WTC11 (cell line): ENCODE results near the gene GEMIN5. TPM values are rescaled to one million over a fixed set of nuclear protein-coding genes. Genes with fewer than 3 reads are reported as not detected.

Experiments
- ATAC-seq: fragments of 200-7000 bp; cut with Tn5 transposase; 2 replicates; pipeline ENCODE4 v1.10.0; 2021; ENCODE audit warnings: mild to moderate bottlenecking, moderate library complexity
- Bru-seq: library from RNA; stranded (reverse); fragments of 400-500 nt; gene quantifications from one replicate; lab custom pipeline; 2021; lab: Mats Ljungman, UMichigan
- CTCF ChIA-PET: fragments of 300-600 bp; sonication (Branson Sonifier 250); formaldehyde crosslinking; loops from one replicate; lab custom pipeline; 2021; ENCODE audit warnings: antibody characterized with exemption; lab: Charles Lee
- POLR2A ChIA-PET: fragments of 350-600 bp; sonication (Branson Sonifier 250); formaldehyde crosslinking; loops from one replicate; lab custom pipeline; 2021; ENCODE audit warnings: antibody characterized with exemption; lab: Charles Lee
- DNase-seq: peaks from one replicate; pipeline ENCODE4 v3.0.0; 2021; ENCODE audit warnings: low spot score
- H3K27ac Mint-ChIP-seq: 2 replicates; pipeline ENCODE4 v1.8.0; 2021; ENCODE audit warnings: mixed read lengths
- H3K27me3 Mint-ChIP-seq: 2 replicates; pipeline ENCODE4 v1.8.0; 2021; ENCODE audit warnings: low read depth, mild to moderate bottlenecking, moderate library complexity, mixed read lengths
- H3K36me3 Mint-ChIP-seq: 2 replicates; pipeline ENCODE4 v1.8.0; 2021; ENCODE audit warnings: mixed read lengths
- H3K4me1 Mint-ChIP-seq: 2 replicates; pipeline ENCODE4 v1.8.0; 2022; ENCODE audit warnings: mixed read lengths
- H3K4me3 Mint-ChIP-seq: 2 replicates; pipeline ENCODE4 v1.8.0; 2021; ENCODE audit warnings: mild to moderate bottlenecking, moderate library complexity, mixed read lengths
- H3K9me3 Mint-ChIP-seq: 2 replicates; pipeline ENCODE4 v1.8.0; 2021; ENCODE audit warnings: mixed read lengths
- CREB1 ChIP-seq: sonication (generic); formaldehyde crosslinking; IDR thresholded peaks from 2 replicates; pipeline ENCODE4 v1.8.0; 2023; ENCODE audit warnings: mild to moderate bottlenecking, missing genetic modification reagents
- CREM ChIP-seq: sonication (generic); formaldehyde crosslinking; IDR thresholded peaks from 2 replicates; pipeline ENCODE4 v1.8.1; 2022; ENCODE audit warnings: mild to moderate bottlenecking, missing genetic modification reagents, moderate library complexity
- ETV6 ChIP-seq: sonication (generic); formaldehyde crosslinking; IDR thresholded peaks from 2 replicates; pipeline ENCODE4 v1.8.1; 2022; ENCODE audit warnings: mild to moderate bottlenecking, missing genetic modification reagents
- FOXJ3 ChIP-seq: sonication (generic); formaldehyde crosslinking; IDR thresholded peaks from 2 replicates; pipeline ENCODE4 v1.9.0; 2021; ENCODE audit warnings: missing genetic modification reagents, mild to moderate bottlenecking, borderline replicate concordance
- FOXK1 ChIP-seq: sonication (generic); formaldehyde crosslinking; IDR thresholded peaks from 2 replicates; pipeline ENCODE4 v1.8.0; 2022; ENCODE audit warnings: mild to moderate bottlenecking, moderate library complexity, missing genetic modification reagents
- FOXP1 ChIP-seq: sonication (generic); formaldehyde crosslinking; IDR thresholded peaks from 2 replicates; pipeline ENCODE4 v1.8.0; 2022; ENCODE audit warnings: missing genetic modification reagents, mild to moderate bottlenecking, moderate library complexity, borderline replicate concordance
- GABPB1 ChIP-seq: sonication (generic); formaldehyde crosslinking; IDR thresholded peaks from 2 replicates; pipeline ENCODE4 v1.8.1; 2023; ENCODE audit warnings: mild to moderate bottlenecking, missing genetic modification reagents
- MYBL2 ChIP-seq: sonication (generic); formaldehyde crosslinking; IDR thresholded peaks from 2 replicates; pipeline ENCODE4 v1.8.1; 2023; ENCODE audit warnings: mild to moderate bottlenecking, moderate library complexity, missing genetic modification reagents
- SP1 ChIP-seq: sonication (generic); formaldehyde crosslinking; conservative IDR thresholded peaks from 2 replicates; pipeline ENCODE4 v1.8.1; 2022; ENCODE audit warnings: missing genetic modification reagents
- TEAD1 ChIP-seq: sonication (generic); formaldehyde crosslinking; IDR thresholded peaks from 2 replicates; pipeline ENCODE4 v1.8.0; 2022; ENCODE audit warnings: mild to moderate bottlenecking, missing genetic modification reagents
- TP53 ChIP-seq: sonication (generic); formaldehyde crosslinking; IDR thresholded peaks from 2 replicates; pipeline ENCODE4 v1.8.1; 2023; ENCODE audit warnings: mild to moderate bottlenecking, missing genetic modification reagents
- ZBTB21 ChIP-seq: sonication (generic); formaldehyde crosslinking; IDR thresholded peaks from 2 replicates; pipeline ENCODE4 v1.8.1; 2023; ENCODE audit warnings: mild to moderate bottlenecking, missing genetic modification reagents, borderline replicate concordance
- ZNF121 ChIP-seq: sonication (generic); formaldehyde crosslinking; IDR thresholded peaks from 2 replicates; pipeline ENCODE4 v1.8.0; 2023; ENCODE audit warnings: missing genetic modification reagents
- ZNF232 ChIP-seq: sonication (generic); formaldehyde crosslinking; IDR thresholded peaks from 2 replicates; pipeline ENCODE4 v1.8.0; 2022; ENCODE audit warnings: mild to moderate bottlenecking, missing genetic modification reagents
- ZNF317 ChIP-seq: sonication (generic); formaldehyde crosslinking; IDR thresholded peaks from 2 replicates; pipeline ENCODE4 v1.8.1; 2023; ENCODE audit warnings: low read depth, mild to moderate bottlenecking, moderate library complexity, missing genetic modification reagents, borderline replicate concordance
- long read RNA-seq, 3 experiments: library from RNA in 1 of 3; library from capped mRNA in 1 of 3; library from polyadenylated mRNA in 1 of 3; unstranded in 2 of 3; stranded (forward) in 1 of 3; transcript quantifications; one replicate each; pipeline ENCODE4 v2.0.0, GENCODE V29; 2021
- total RNA-seq: library from RNA; stranded (reverse); gene quantifications from 3 replicates; pipeline ENCODE4 v1.2.3, GENCODE V29; 2021
- TF ChIP-seq, protein P1 (sequence below): fragments of 250-450 bp; sonication (Bioruptor Pico); conservative IDR thresholded peaks from 2 replicates; pipeline ENCODE4 v1.9.0; 2021; ENCODE audit warnings: mild to moderate bottlenecking
- TF ChIP-seq, protein P2 (sequence below): sonication (generic); formaldehyde crosslinking; IDR thresholded peaks from 2 replicates; pipeline ENCODE4 v1.8.1; 2023; ENCODE audit warnings: mild to moderate bottlenecking, moderate library complexity, missing genetic modification reagents
- TF ChIP-seq, protein P3 (sequence below): sonication (generic); formaldehyde crosslinking; IDR thresholded peaks from 2 replicates; pipeline ENCODE4 v1.8.0; 2022; ENCODE audit warnings: mild to moderate bottlenecking, missing genetic modification reagents
- TF ChIP-seq, protein P4 (sequence below): sonication (generic); formaldehyde crosslinking; IDR thresholded peaks from 2 replicates; pipeline ENCODE4 v1.8.1; 2022; ENCODE audit warnings: low read depth, missing genetic modification reagents, borderline replicate concordance
- TF ChIP-seq, protein P5 (sequence below): sonication (generic); formaldehyde crosslinking; IDR thresholded peaks from 2 replicates; pipeline ENCODE4 v1.8.0; 2022; ENCODE audit warnings: mild to moderate bottlenecking, missing genetic modification reagents
- TF ChIP-seq, protein P6 (sequence below): sonication (generic); formaldehyde crosslinking; IDR thresholded peaks from 2 replicates; pipeline ENCODE4 v1.8.1; 2023; ENCODE audit warnings: mild to moderate bottlenecking, missing genetic modification reagents

The GEMIN5 gene, protein sequence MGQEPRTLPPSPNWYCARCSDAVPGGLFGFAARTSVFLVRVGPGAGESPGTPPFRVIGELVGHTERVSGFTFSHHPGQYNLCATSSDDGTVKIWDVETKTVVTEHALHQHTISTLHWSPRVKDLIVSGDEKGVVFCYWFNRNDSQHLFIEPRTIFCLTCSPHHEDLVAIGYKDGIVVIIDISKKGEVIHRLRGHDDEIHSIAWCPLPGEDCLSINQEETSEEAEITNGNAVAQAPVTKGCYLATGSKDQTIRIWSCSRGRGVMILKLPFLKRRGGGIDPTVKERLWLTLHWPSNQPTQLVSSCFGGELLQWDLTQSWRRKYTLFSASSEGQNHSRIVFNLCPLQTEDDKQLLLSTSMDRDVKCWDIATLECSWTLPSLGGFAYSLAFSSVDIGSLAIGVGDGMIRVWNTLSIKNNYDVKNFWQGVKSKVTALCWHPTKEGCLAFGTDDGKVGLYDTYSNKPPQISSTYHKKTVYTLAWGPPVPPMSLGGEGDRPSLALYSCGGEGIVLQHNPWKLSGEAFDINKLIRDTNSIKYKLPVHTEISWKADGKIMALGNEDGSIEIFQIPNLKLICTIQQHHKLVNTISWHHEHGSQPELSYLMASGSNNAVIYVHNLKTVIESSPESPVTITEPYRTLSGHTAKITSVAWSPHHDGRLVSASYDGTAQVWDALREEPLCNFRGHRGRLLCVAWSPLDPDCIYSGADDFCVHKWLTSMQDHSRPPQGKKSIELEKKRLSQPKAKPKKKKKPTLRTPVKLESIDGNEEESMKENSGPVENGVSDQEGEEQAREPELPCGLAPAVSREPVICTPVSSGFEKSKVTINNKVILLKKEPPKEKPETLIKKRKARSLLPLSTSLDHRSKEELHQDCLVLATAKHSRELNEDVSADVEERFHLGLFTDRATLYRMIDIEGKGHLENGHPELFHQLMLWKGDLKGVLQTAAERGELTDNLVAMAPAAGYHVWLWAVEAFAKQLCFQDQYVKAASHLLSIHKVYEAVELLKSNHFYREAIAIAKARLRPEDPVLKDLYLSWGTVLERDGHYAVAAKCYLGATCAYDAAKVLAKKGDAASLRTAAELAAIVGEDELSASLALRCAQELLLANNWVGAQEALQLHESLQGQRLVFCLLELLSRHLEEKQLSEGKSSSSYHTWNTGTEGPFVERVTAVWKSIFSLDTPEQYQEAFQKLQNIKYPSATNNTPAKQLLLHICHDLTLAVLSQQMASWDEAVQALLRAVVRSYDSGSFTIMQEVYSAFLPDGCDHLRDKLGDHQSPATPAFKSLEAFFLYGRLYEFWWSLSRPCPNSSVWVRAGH (N-terminal part only)
- total RNA-seq: 25.9 to 34.8 TPM (median 27.2 TPM) in 3 replicates
- percentile 74 among the genes with signal in this experiment for Bru-seq, nascent RNA
- long read RNA-seq, experiment 1, full-length matches to known transcripts: 120 of 226 reads
- long read RNA-seq, experiment 1, partial matches to known transcripts: 70 of 226 reads
- long read RNA-seq, experiment 1, other reads (novel, unspliced or antisense): 36 of 226 reads
- long read RNA-seq, experiment 2, partial matches to known transcripts: 19 of 28 reads
- long read RNA-seq, experiment 2, other reads (novel, unspliced or antisense): 9 of 28 reads
- long read RNA-seq, experiment 3, partial matches to known transcripts: 15 of 20 reads
- long read RNA-seq, experiment 3, other reads (novel, unspliced or antisense): 5 of 20 reads

DNA sequence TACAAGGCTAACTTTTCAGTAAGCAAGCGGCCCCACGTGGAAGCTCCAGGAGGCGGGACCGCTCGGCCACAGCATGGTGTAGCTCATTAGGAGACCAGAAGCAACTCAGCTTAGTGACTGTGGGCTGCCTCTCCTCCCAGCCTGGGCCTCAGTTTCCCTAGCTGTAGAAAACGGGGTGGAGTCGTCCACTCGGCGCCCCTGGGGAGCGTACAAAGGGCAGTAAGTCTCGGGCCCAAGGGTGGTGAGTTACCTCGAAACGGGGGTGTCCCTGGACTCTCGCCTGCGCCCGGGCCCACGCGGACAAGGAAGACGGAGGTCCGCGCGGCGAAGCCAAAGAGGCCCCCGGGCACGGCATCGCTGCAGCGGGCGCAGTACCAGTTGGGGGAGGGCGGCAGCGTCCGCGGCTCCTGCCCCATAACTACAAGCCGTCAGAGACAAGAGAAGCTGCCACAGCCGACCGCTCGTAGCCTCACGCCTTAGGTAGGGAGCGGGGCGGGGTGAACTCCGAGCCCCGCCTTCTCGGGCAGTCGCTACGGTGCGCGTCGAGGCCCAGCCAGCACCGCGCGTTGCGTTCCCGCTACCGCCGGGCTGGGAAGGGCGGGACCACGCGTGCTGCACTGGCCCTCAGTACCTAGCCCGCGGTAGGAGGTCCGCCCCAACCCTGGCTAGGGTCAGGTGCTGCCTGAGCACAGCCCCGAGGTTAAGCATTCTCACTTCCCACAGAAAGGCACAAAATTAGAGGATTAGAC, at the start of gene GEMIN5:
Gene GEMIN5 (minus strand): TSS at position 494 of the 749 bp plus-strand sequence. CDS start 78 bp downstream, at position 416.
- Mint-ChIP-seq H3K27me3 (peaks cover 2% of the 10 kb centered on the region; the same call in 1 of the 2 replicates), H3K36me3 (peaks cover 11% of the 10 kb centered on the region), H3K4me1 (peaks cover 19% of the 10 kb centered on the region), H3K27ac (no peak within 1 kb of the TSS), H3K9me3 (no peaks in the 10 kb centered on the region), H3K4me3 (peak within 1 kb of the TSS; percentile 86)
- DNase-seq (peak; percentile 89), ATAC-seq (peak; percentile 94)
- ChIA-PET CTCF (interaction anchor here (0.9 to 2.7 kb wide), 5 partner anchors 9 to 255 kb away, joined by 3 to 8 read pairs (median 4); no protein-coding TSS in a partner anchor), POLR2A (no interaction called here)
- peak; percentile 56; the same call in 1 of the 2 replicates for TF ChIP-seq ZBTB21
- TF ChIP-seq CREB1: 0 out of 2 replicates have a peak, but pooled peaks have one; percentile 71
- TF ChIP-seq, protein P1, sequence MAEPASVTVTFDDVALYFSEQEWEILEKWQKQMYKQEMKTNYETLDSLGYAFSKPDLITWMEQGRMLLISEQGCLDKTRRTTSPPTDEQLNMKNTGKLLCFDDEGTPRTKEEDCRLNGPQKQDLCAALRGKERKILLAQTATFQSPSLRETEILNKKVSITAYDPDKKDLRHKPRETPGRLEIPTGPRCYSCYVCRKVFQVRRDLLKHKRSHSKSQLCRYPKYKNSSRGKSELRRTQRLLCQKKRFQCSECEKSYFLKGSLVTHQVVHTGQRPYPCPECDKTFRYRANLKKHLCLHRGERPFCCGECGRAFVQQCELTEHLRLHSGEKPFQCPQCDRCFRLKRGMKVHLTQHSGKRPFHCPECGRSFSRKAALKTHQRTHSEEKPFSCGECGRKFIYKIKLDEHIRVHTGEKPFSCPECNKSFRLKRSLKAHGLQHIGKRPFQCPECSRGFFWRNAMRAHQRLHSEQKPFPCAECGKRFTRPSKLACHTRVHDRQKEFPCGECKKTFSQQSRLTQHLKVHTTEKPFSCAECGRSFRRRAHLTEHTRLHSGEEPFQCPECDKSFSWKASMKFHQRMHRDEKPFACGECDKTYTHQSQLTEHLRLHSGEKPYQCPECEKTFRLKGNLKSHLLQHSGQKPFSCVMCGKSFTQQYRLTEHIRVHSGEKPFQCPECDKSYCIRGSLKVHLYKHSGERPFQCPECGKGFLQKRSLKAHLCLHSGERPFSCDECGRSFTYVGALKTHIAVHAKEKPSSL (CRISPR knock-in tag): no peak
- TF ChIP-seq, protein P2, sequence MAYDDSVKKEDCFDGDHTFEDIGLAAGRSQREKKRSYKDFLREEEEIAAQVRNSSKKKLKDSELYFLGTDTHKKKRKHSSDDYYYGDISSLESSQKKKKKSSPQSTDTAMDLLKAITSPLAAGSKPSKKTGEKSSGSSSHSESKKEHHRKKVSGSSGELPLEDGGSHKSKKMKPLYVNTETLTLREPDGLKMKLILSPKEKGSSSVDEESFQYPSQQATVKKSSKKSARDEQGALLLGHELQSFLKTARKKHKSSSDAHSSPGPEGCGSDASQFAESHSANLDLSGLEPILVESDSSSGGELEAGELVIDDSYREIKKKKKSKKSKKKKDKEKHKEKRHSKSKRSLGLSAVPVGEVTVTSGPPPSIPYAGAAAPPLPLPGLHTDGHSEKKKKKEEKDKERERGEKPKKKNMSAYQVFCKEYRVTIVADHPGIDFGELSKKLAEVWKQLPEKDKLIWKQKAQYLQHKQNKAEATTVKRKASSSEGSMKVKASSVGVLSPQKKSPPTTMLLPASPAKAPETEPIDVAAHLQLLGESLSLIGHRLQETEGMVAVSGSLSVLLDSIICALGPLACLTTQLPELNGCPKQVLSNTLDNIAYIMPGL (CRISPR knock-in tag): peak; percentile 47; the same call in 1 of the 2 replicates
- TF ChIP-seq TEAD1 (CRISPR knock-in tag): peak; percentile 84
- no peak for TF ChIP-seq TP53 (CRISPR knock-in tag)
- TF ChIP-seq, protein P3, sequence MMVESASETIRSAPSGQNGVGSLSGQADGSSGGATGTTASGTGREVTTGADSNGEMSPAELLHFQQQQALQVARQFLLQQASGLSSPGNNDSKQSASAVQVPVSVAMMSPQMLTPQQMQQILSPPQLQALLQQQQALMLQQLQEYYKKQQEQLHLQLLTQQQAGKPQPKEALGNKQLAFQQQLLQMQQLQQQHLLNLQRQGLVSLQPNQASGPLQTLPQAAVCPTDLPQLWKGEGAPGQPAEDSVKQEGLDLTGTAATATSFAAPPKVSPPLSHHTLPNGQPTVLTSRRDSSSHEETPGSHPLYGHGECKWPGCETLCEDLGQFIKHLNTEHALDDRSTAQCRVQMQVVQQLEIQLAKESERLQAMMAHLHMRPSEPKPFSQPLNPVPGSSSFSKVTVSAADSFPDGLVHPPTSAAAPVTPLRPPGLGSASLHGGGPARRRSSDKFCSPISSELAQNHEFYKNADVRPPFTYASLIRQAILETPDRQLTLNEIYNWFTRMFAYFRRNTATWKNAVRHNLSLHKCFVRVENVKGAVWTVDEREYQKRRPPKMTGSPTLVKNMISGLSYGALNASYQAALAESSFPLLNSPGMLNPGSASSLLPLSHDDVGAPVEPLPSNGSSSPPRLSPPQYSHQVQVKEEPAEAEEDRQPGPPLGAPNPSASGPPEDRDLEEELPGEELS (CRISPR knock-in tag): peak; percentile 39
- TF ChIP-seq, protein P4, sequence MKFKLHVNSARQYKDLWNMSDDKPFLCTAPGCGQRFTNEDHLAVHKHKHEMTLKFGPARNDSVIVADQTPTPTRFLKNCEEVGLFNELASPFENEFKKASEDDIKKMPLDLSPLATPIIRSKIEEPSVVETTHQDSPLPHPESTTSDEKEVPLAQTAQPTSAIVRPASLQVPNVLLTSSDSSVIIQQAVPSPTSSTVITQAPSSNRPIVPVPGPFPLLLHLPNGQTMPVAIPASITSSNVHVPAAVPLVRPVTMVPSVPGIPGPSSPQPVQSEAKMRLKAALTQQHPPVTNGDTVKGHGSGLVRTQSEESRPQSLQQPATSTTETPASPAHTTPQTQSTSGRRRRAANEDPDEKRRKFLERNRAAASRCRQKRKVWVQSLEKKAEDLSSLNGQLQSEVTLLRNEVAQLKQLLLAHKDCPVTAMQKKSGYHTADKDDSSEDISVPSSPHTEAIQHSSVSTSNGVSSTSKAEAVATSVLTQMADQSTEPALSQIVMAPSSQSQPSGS: no peak
- TF ChIP-seq ZNF232: 0 out of 2 replicates have a peak, but pooled peaks have one; percentile 86
- TF ChIP-seq, protein P5, sequence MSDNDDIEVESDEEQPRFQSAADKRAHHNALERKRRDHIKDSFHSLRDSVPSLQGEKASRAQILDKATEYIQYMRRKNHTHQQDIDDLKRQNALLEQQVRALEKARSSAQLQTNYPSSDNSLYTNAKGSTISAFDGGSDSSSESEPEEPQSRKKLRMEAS (CRISPR knock-in tag): peak; percentile 88
- peak; percentile 65; the same call in 1 of the 2 replicates for TF ChIP-seq MYBL2 (CRISPR knock-in tag)
- TF ChIP-seq ZNF317 (CRISPR knock-in tag): no peak
- TF ChIP-seq FOXP1 (CRISPR knock-in tag): peak; percentile 83; the same call in 1 of the 2 replicates
- TF ChIP-seq, protein P6, sequence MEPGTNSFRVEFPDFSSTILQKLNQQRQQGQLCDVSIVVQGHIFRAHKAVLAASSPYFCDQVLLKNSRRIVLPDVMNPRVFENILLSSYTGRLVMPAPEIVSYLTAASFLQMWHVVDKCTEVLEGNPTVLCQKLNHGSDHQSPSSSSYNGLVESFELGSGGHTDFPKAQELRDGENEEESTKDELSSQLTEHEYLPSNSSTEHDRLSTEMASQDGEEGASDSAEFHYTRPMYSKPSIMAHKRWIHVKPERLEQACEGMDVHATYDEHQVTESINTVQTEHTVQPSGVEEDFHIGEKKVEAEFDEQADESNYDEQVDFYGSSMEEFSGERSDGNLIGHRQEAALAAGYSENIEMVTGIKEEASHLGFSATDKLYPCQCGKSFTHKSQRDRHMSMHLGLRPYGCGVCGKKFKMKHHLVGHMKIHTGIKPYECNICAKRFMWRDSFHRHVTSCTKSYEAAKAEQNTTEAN (CRISPR knock-in tag): no peak
- TF ChIP-seq ZNF121 (CRISPR knock-in tag): peak; percentile 88
- peak; percentile 98 for TF ChIP-seq SP1 (CRISPR knock-in tag)
- TF ChIP-seq CREM: peak; percentile 65; the same call in 1 of the 2 replicates
- peak; percentile 56; the same call in 1 of the 2 replicates for TF ChIP-seq ETV6 (CRISPR knock-in tag)
- no peak for TF ChIP-seq FOXJ3 (CRISPR knock-in tag)
- TF ChIP-seq FOXK1 (CRISPR knock-in tag): peak; percentile 91
- peak; percentile 63; the same call in 1 of the 2 replicates for TF ChIP-seq GABPB1 (CRISPR knock-in tag)
